ENCODE results near the gene LKAAEAR1.

Gene LKAAEAR1

GRCh38 chr20:64077876-64078551, 6.2 kb downstream of the LKAAEAR1 start:
- no peaks in the 10 kb centered on the region for H3K36me3 ChIP-seq (ENCODE audit: control insufficient read depth, insufficient read depth, low read length)
- no peak overlapping the region for H3K27ac ChIP-seq (ENCODE audit: low read depth, low read length)
- peak overlapping the region; percentile 74 for H3K4me3 ChIP-seq (ENCODE audit: low read length)
- H3K27me3 ChIP-seq (ENCODE audit: control insufficient read depth, insufficient read depth, low read length) = peaks cover 8% of the 10 kb centered on the region
- H3K4me1 ChIP-seq (ENCODE audit: control insufficient read depth, insufficient read depth, low read length) = peaks cover 9% of the 10 kb centered on the region
- no peak overlapping the region for H3K9ac ChIP-seq (ENCODE audit: low read length)

- Histone ChIP-seq H3K36me3 (ENCODE audit: control insufficient read depth, insufficient read depth, low read length) (peaks cover 2% of the 10 kb centered on the region), H3K4me1 (ENCODE audit: control insufficient read depth, insufficient read depth, low read length) (peaks cover 9% of the 10 kb centered on the region), H3K27ac (ENCODE audit: low read depth, low read length) (no peak overlapping the region), H3K4me3 (ENCODE audit: low read length) (peak overlapping the region; percentile 33), H3K9ac (ENCODE audit: low read length) (no peak overlapping the region), H3K27me3 (ENCODE audit: control insufficient read depth, insufficient read depth, low read length) (peaks cover 6% of the 10 kb centered on the region)
Observed at GRCh38 chr20:64077541-64077875, 6.7 kb downstream of the LKAAEAR1 start.

GRCh38 chr20:64077094-64077493, 7.1 kb downstream of the LKAAEAR1 start:
- peaks cover 9% of the 10 kb centered on the region for H3K4me1 ChIP-seq (ENCODE audit: control insufficient read depth, insufficient read depth, low read length)
- no peak overlapping the region for H3K27ac ChIP-seq (ENCODE audit: low read depth, low read length)
- peaks cover 6% of the 10 kb centered on the region for H3K27me3 ChIP-seq (ENCODE audit: control insufficient read depth, insufficient read depth, low read length)
- peak overlapping the region; percentile 33 for H3K4me3 ChIP-seq (ENCODE audit: low read length)
- H3K9ac ChIP-seq (ENCODE audit: low read length) = peak overlapping the region; percentile 16
- H3K36me3 ChIP-seq (ENCODE audit: control insufficient read depth, insufficient read depth, low read length) = peaks cover 6% of the 10 kb centered on the region

- H3K36me3 ChIP-seq (ENCODE audit: control insufficient read depth, insufficient read depth, low read length) = peaks cover 6% of the 10 kb centered on the region
- no peak overlapping the region for H3K27ac ChIP-seq (ENCODE audit: low read depth, low read length)
- H3K9ac ChIP-seq (ENCODE audit: low read length) = peak overlapping the region; percentile 16
- H3K4me3 ChIP-seq (ENCODE audit: low read length) = peak overlapping the region; percentile 33
- peaks cover 6% of the 10 kb centered on the region for H3K27me3 ChIP-seq (ENCODE audit: control insufficient read depth, insufficient read depth, low read length)
- H3K4me1 ChIP-seq (ENCODE audit: control insufficient read depth, insufficient read depth, low read length) = peaks cover 9% of the 10 kb centered on the region
Observed at GRCh38 chr20:64076061-64076997, 7.9 kb downstream of the LKAAEAR1 start.

DNA sequence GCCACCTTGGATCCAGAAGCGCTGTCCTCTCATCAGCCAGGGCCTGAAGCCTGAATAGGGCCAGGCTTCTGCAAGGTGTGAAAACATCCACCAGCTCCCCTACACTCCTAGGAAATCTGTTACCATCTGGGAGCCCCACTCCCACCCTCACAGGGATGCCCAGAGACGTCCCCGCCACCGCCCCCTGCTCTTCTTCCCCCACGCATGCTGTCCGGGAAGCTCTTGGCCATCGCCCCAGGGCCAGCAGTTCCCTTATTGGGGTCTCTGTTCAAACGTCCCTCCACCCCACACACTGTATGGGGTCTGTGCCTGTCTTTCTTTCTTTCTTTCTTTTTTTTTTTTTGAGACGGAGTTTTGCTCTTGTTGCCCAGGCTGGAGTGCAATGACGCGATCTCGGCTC, 8.6 kb downstream of the LKAAEAR1 start:
- no peak overlapping the region for H3K9ac ChIP-seq (ENCODE audit: low read length)
- peaks cover 6% of the 10 kb centered on the region for H3K36me3 ChIP-seq (ENCODE audit: control insufficient read depth, insufficient read depth, low read length)
- peaks cover 9% of the 10 kb centered on the region for H3K4me1 ChIP-seq (ENCODE audit: control insufficient read depth, insufficient read depth, low read length)
- no peak overlapping the region for H3K27ac ChIP-seq (ENCODE audit: low read depth, low read length)
- H3K4me3 ChIP-seq (ENCODE audit: low read length) = no peak overlapping the region
- peaks cover 6% of the 10 kb centered on the region for H3K27me3 ChIP-seq (ENCODE audit: control insufficient read depth, insufficient read depth, low read length)

GRCh38 chr20:64074963-64075362, 9.2 kb downstream of the LKAAEAR1 start:
- Histone ChIP-seq H3K9ac (ENCODE audit: low read length) (no peak overlapping the region), H3K4me3 (ENCODE audit: low read length) (no peak overlapping the region), H3K27ac (ENCODE audit: low read depth, low read length) (no peak overlapping the region), H3K27me3 (ENCODE audit: control insufficient read depth, insufficient read depth, low read length) (peaks cover 6% of the 10 kb centered on the region), H3K4me1 (ENCODE audit: control insufficient read depth, insufficient read depth, low read length) (peaks cover 9% of the 10 kb centered on the region), H3K36me3 (ENCODE audit: control insufficient read depth, insufficient read depth, low read length) (peaks cover 6% of the 10 kb centered on the region)

- Histone ChIP-seq H3K36me3 (ENCODE audit: control insufficient read depth, insufficient read depth, low read length) (peaks cover 6% of the 10 kb centered on the region), H3K9ac (ENCODE audit: low read length) (no peak overlapping the region), H3K4me3 (ENCODE audit: low read length) (no peak overlapping the region)
Observed at GRCh38 chr20:64074184-64074789, 9.9 kb downstream of the LKAAEAR1 start.

GRCh38 chr20:64073476-64074183, 10.6 kb downstream of the LKAAEAR1 start:
- H3K36me3 ChIP-seq (ENCODE audit: control insufficient read depth, insufficient read depth, low read length) = peaks cover 6% of the 10 kb centered on the region
- no peak overlapping the region for H3K27ac ChIP-seq (ENCODE audit: low read depth, low read length)
- peaks cover under 1% of the 10 kb centered on the region for H3K27me3 ChIP-seq (ENCODE audit: control insufficient read depth, insufficient read depth, low read length)
- peaks cover 3% of the 10 kb centered on the region for H3K4me1 ChIP-seq (ENCODE audit: control insufficient read depth, insufficient read depth, low read length)
- no peak overlapping the region for H3K9ac ChIP-seq (ENCODE audit: low read length)
- no peak overlapping the region for H3K4me3 ChIP-seq (ENCODE audit: low read length)

More at GRCh38 chr20:64074184-64074789, 9.9 kb downstream of the LKAAEAR1 start:
- Histone ChIP-seq H3K27ac (ENCODE audit: low read depth, low read length) (no peak overlapping the region), H3K4me1 (ENCODE audit: control insufficient read depth, insufficient read depth, low read length) (peaks cover 9% of the 10 kb centered on the region), H3K27me3 (ENCODE audit: control insufficient read depth, insufficient read depth, low read length) (peaks cover 6% of the 10 kb centered on the region)

DNA sequence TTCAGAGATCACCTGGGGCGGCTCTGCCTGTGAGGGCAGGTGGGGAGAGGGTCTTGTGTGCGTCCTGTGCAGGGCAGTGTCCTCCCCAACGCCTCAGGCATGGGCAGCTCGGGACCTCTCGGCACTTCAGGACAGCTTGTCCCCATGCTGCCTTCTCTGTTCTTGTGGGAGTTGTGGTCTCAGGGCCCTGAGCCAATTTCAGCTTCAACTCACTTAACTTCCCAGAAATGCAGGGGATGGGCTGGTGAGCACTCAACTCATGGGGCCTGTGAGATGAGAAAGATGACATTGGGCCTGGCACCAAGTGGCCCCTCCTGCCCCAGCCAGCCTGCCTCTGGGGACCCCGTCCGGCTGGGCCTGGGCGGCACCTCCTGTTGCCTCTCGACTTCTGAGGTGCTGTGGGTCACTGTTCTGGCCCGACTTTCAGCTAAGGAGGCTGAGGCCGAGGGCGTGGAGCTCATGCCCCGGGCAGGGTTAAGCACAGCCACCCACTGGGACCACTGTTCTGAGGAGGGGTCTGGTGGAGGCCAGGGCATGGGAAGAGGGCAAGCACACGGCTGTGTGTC, 11.6 kb downstream of the LKAAEAR1 start:
- Histone ChIP-seq H3K4me3 (ENCODE audit: low read length) (no peak overlapping the region), H3K27ac (ENCODE audit: low read depth, low read length) (no peak overlapping the region), H3K4me1 (ENCODE audit: control insufficient read depth, insufficient read depth, low read length) (no peaks in the 10 kb centered on the region), H3K36me3 (ENCODE audit: control insufficient read depth, insufficient read depth, low read length) (peaks cover 6% of the 10 kb centered on the region), H3K27me3 (ENCODE audit: control insufficient read depth, insufficient read depth, low read length) (no peaks in the 10 kb centered on the region), H3K9ac (ENCODE audit: low read length) (no peak overlapping the region)

- Histone ChIP-seq H3K9ac (ENCODE audit: low read length) (no peak overlapping the region), H3K4me1 (ENCODE audit: control insufficient read depth, insufficient read depth, low read length) (no peaks in the 10 kb centered on the region), H3K4me3 (ENCODE audit: low read length) (no peak overlapping the region), H3K27ac (ENCODE audit: low read depth, low read length) (no peak overlapping the region), H3K36me3 (ENCODE audit: control insufficient read depth, insufficient read depth, low read length) (peaks cover 6% of the 10 kb centered on the region), H3K27me3 (ENCODE audit: control insufficient read depth, insufficient read depth, low read length) (no peaks in the 10 kb centered on the region)
Observed at GRCh38 chr20:64071341-64072332, 12.6 kb downstream of the LKAAEAR1 start.
